NCI-H345 (cell line): ENCODE measurements around the gene BRPF1.

Experiments
- DNase-seq: peaks from one replicate; lab custom pipeline; 2025; lab: John Stamatoyannopoulos, UW

BRPF1 gene

GRCh38 chr3:9786825-9787669, 55.5 kb downstream of the BRPF1 start:
- no peak for DNase-seq

DNA sequence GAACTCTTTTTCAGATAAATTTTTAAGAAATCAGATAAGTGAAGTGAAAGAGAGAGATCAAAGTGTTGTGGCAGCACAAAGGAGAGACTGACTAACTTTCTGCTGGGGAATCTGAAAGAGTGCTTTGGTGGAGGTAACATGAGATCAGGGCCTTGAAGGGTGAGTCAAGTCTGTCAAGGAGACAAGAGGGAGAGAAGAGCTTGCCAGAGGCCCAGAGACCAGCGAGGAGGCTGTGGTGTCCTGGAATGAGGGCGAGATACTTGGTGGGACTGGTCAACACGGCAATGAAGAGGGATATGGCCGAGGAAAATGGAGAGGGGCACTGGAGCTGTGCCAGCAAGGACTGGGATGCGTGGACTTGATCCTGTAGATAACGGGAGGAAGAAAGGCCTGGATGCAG, 56.2 kb downstream of the BRPF1 start:
- DNase-seq, result no peak

DNA sequence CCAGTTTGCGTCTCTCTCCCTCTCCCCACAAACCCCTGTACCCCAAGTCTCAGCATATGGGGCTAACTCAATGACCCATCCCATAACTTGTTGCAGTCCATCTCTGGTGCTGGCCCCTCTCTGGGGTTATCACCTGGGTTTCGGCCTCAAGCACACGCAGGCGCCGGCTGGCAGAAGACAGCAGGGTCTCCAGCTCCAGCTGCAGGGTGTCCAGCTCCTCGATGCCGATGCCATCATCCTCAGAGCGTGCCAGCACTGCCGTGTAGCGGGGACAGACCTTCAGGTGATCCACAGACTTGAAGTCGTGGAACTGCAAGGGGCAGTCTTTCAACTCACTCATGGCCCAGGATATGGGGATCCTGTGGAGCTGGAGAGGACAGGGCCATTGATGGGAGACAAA, 59.6 kb downstream of the BRPF1 start:
- DNase-seq, result no peak

GRCh38 chr3:9791790-9792404, 60.4 kb downstream of the BRPF1 start:
- no peak for DNase-seq

DNA sequence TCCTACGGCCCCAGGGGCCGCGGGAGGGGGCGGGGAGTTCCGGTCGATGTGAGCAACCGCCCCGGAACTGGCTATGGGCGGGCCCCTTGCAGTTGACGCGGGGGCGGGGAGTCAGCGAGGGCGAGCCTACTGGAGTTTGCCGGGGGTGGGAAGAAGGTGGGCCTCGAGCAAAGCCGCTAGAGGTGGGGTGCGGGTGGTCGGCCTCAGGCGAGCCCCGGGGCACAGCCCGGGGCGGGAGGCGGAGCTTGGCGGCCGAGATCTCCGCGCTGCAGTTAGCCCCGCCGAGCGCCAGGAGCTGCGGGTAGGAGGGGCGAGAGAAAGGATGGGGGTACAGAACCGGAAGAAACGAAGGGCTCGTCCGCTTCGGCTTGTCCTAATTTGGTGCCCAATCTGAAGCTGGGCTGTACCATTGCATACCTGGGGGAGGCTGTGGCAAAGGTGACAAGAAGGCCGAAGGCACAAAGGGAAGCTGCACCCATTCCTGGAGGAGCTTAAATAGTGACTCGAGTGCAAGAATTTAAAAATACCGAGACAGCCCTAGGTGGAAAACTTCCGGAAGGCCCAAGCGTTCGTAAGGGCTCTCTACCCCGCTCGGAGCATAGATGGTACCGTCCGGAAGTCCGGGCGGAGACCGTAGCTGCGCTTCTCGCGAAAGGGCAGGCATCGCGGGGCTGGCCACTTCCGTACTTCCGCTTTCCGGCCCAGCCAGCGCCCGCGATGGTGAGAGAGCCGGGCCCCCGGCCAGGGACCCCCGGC, 61.0 kb downstream of the BRPF1 start, which contains the start of the genes ARPC4 and TADA3:
ARPC4 (plus strand) TSS at position 678 of the 756 bp plus-strand sequence; CDS start at position 718, 40 bp downstream.
TADA3 (minus strand) TSS at position 69 of the 756 bp plus-strand sequence. CDS start 1,007 bp downstream, outside the sequence.
- DNase-seq, result peak; percentile 93

DNA sequence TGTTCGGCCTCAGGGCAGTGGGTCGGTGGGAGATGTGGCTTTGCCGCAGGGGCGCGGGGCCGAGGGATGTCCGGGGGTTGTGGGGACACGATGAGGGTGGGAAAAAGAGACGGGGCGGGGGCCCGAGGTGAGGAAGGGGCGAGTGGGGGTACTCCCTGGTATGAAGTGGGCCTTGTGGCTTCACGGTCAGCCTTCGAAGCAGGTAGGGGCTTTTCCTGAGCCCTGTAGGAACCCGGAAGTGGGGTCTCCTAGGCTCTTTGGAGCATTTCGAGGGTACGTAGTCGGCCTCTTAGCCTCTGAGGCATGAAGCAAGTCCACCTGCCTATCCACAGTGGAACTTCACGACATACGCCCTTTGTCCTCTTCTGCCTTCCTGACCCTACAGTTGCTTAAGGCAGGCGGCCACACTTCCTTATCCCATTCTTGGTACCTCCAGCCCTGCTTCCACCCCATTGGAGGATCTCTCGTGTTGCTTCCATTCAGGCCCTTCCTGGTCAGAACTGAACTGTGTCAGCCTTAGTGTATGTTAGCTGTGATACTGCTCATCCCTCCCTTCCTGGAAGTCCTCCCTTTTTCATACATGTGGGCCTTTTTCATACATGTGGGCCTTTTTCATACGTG, 61.7 kb downstream of the BRPF1 start:
- no peak for DNase-seq

- DNase-seq, result no peak
Measured at GRCh38 chr3:9794400-9794799, 62.9 kb downstream of the BRPF1 start.

DNA sequence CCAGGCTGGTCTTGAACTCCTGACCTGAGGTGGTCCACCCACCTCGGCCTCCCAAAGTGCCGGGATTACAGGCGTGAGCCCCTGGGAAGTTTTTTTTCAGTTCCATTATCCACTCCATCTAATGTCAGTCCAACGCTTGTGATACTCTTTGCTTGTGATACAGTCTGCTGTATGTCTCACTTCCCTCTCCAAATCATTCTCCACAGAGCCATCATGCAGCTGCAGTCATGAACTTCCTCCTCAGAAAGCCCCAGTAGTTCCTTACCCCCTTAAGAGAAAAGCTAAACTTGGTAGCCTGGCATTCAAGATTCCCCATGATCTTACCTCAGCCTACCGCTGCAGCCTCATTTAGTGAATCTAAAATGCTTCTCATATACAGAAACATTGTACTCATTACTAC, 63.7 kb downstream of the BRPF1 start:
- no peak for DNase-seq

DNA sequence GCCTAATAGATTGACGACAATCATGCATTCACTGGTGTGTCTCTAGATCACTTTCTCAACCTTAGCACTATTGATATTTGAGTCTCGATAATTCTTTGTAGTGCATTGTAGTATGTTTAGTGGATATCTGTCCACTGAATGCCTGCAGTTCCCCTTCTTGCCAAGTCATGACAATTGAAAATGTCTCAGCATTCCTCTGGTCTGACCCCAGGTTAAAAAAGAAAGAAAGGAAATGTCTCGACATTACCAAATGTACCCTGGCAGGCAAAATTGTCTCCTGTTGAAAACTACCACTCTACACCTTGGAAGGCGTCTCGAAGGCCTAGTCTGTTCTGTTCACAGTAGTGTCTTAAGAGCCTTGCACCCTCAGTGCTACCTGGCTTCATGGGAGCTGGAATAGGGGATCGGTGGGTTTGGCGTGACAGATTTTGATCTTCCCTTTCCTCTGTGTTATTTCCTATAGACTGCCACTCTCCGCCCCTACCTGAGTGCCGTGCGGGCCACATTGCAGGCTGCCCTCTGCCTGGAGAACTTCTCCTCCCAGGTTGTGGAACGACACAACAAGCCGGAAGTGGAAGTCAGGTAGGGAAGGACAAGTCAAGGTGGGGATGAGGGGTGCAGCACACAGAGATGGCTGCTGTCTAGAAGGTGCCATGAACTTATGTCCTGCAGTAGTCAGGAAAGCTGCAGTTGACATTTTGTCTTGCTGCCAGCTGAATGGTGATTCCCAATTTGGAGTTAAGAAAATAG, 65.8 kb downstream of the BRPF1 start:
- DNase-seq, result no peak
